Activated CD4-positive, alpha-beta memory T cell treated with anti-CD3 and anti-CD28 coated beads, Interleukin-2, amount 10 ng/mL, durations not matched to agents 7 days and 5 days (primary cell): ENCODE results near the gene NSL1. TPM values are rescaled to one million over a fixed set of nuclear protein-coding genes. Genes with fewer than 3 reads are reported as not detected.
A peak's percentile ranks its signal among the peaks of the same experiment; 100 is the strongest.
"Not testable (repeated sequence)": the region's sequence is repeated elsewhere in the genome, so short reads cannot be mapped to it uniquely, and the experiment has no call there.

Experiments used
- CTCF ChIA-PET: fragments of 350-600 bp; sonication (Branson Sonifier 250); formaldehyde crosslinking; loops from one replicate; lab custom pipeline; 2021; ENCODE audit warnings: antibody characterized with exemption, inconsistent platforms; lab: Charles Lee
- POLR2A ChIA-PET: fragments of 350-600 bp; sonication (Branson Sonifier 250); formaldehyde crosslinking; loops from one replicate; lab custom pipeline; 2021; ENCODE audit warnings: antibody characterized with exemption; lab: Charles Lee
- DNase-seq: peaks from one replicate; pipeline ENCODE4 v3.0.0-alpha.2; 2020
- H3K27ac Mint-ChIP-seq: one replicate; pipeline ENCODE4 v1.8.0; 2021; ENCODE audit warnings: mild to moderate bottlenecking, mixed read lengths
- H3K27me3 Mint-ChIP-seq: one replicate; pipeline ENCODE4 v1.8.0; 2021; ENCODE audit warnings: mixed read lengths
- H3K36me3 Mint-ChIP-seq: one replicate; pipeline ENCODE4 v1.8.0; 2021; ENCODE audit warnings: low read depth, mixed read lengths
- H3K4me1 Mint-ChIP-seq: one replicate; pipeline ENCODE4 v1.8.0; 2021; ENCODE audit warnings: mixed read lengths
- H3K4me3 Mint-ChIP-seq: one replicate; pipeline ENCODE4 v1.8.0; 2021; ENCODE audit warnings: mild to moderate bottlenecking, mixed read lengths
- H3K9me3 Mint-ChIP-seq: one replicate; pipeline ENCODE4 v1.8.0; 2021; ENCODE audit warnings: mixed read lengths
- total RNA-seq, 2 experiments: library from RNA; stranded (reverse); gene quantifications; one replicate each; pipeline ENCODE4 v1.2.3, GENCODE V29; 2021

The NSL1 gene
- total RNA-seq, 2 experiments from 2014 or later = 36.4 to 38.1 TPM

GRCh38 chr1:212738330-212738729, 53.2 kb downstream of the NSL1 start:
- H3K4me1 Mint-ChIP-seq = peaks cover 43% of the 10 kb centered on the region
- CTCF ChIA-PET = interaction anchor here (1.0 to 4.1 kb wide), 7 partner anchors 12 to 130 kb away, joined by 3 to 33 read pairs (median 6); partner anchors contain the start of gene ATF3
- POLR2A ChIA-PET = interaction anchor here (1.4 to 2.9 kb wide), 2 partner anchors 16 to 74 kb away, joined by 4 to 10 read pairs; no protein-coding TSS in a partner anchor
- peaks cover 13% of the 10 kb centered on the region for H3K9me3 Mint-ChIP-seq
- H3K27me3 Mint-ChIP-seq = no peaks in the 10 kb centered on the region
- peaks cover 40% of the 10 kb centered on the region for H3K36me3 Mint-ChIP-seq
- peak overlapping the region; percentile 19 for H3K4me3 Mint-ChIP-seq
- DNase-seq = no peak
- H3K27ac Mint-ChIP-seq = peak overlapping the region; percentile 88

DNA sequence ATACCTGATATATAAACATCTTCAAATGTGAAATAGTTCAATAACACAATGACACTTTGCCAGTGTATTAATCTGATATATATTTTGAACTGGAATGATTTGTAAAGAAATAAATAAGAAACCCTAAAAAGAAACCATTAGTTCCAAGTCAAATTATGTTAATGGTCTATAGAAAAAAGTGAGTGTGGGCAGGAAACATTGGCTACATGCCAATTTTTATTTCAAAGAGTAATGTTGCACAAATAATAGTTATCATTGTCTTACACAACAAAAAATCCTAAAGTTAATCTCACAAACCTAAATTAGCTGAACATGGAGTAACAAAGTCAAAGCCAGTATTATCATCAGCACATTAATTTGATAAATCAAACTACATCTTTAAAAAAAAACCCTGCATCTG, 54.0 kb downstream of the NSL1 start:
- no peak overlapping the region for H3K4me3 Mint-ChIP-seq
- peaks cover 13% of the 10 kb centered on the region for H3K9me3 Mint-ChIP-seq
- ChIA-PET POLR2A (interaction anchor here (1.4 to 2.9 kb wide), 3 partner anchors 10 to 73 kb away, joined by 3 to 10 read pairs (median 4); no protein-coding TSS in a partner anchor), CTCF (interaction anchor here (0.7 to 4.1 kb wide), 8 partner anchors 13 to 129 kb away, joined by 3 to 33 read pairs (median 5); partner anchors contain the start of gene ATF3)
- H3K27me3 Mint-ChIP-seq = no peaks in the 10 kb centered on the region
- peaks cover 43% of the 10 kb centered on the region for H3K4me1 Mint-ChIP-seq
- DNase-seq = no peak
- no peak overlapping the region for H3K27ac Mint-ChIP-seq
- H3K36me3 Mint-ChIP-seq = peaks cover 38% of the 10 kb centered on the region

GRCh38 chr1:212733109-212733508, 58.5 kb downstream of the NSL1 start:
- CTCF ChIA-PET = interaction anchor here (0.8 to 1.3 kb wide), 2 partner anchors 10 to 68 kb away, joined by 4 to 5 read pairs; no protein-coding TSS in a partner anchor
- DNase-seq = no peak
- H3K27ac Mint-ChIP-seq = no peak overlapping the region
- POLR2A ChIA-PET = no interaction called here
- no peak overlapping the region for H3K4me3 Mint-ChIP-seq
- no peaks in the 10 kb centered on the region for H3K27me3 Mint-ChIP-seq
- no peaks in the 10 kb centered on the region for H3K9me3 Mint-ChIP-seq
- H3K4me1 Mint-ChIP-seq = peaks cover 39% of the 10 kb centered on the region
- H3K36me3 Mint-ChIP-seq = peaks cover 20% of the 10 kb centered on the region

DNA sequence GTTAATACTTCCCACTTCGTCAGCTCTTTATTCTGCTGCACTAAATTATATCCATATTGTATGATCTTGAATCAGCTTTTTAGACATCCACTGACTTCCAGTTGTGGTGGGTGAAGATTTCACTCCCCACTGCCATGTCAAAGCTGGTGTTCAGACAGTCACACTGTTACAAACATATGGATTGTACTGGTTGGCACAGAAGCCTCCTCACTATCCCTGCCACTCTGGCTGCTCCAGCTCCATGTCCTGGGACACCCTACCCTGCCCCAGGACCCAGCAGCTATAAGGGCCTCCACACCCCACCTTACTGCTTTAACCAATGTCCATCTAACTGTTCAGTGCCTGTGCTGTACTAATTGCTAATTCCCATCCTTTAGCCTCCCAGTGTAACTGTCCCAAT, 59.9 kb downstream of the NSL1 start:
- H3K4me1 Mint-ChIP-seq = peaks cover 44% of the 10 kb centered on the region
- CTCF ChIA-PET = interaction anchor here (0.5 to 1.3 kb wide), 5 partner anchors 18 to 255 kb away, joined by 3 to 4 read pairs (median 4); no protein-coding TSS in a partner anchor
- peaks cover 15% of the 10 kb centered on the region for H3K36me3 Mint-ChIP-seq
- no peaks in the 10 kb centered on the region for H3K9me3 Mint-ChIP-seq
- no peak for DNase-seq
- H3K27ac Mint-ChIP-seq = no peak overlapping the region
- POLR2A ChIA-PET = interaction anchor here (0.7 to 1.4 kb wide), 3 partner anchors 8 to 12 kb away, joined by 3 to 5 read pairs (median 3); no protein-coding TSS in a partner anchor
- H3K4me3 Mint-ChIP-seq = no peak overlapping the region
- no peaks in the 10 kb centered on the region for H3K27me3 Mint-ChIP-seq

DNA sequence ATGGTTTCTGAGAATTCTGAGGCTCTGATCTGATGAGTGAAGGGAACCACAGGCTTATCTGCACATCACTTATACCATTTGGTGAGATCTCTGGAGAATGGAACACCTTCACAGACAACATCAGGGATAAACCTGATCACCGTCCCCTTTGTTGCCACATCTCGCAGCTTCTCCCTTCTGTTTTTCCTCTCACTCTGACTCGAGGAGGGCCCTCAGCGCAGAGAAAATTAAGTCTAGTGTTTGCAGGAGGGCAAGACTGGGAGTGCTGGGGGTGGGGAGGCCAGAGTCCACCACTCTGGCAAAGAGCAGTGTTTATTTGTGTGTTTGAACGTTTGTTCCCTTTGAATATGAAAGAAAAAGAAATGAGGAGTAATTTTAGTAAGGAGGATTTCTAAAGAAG, 63.0 kb downstream of the NSL1 start:
- DNase-seq = no peak
- Mint-ChIP-seq H3K9me3 (peaks cover 4% of the 10 kb centered on the region), H3K36me3 (peaks cover 30% of the 10 kb centered on the region), H3K27me3 (no peaks in the 10 kb centered on the region), H3K27ac (peak overlapping the region; percentile 69), H3K4me1 (peaks cover 58% of the 10 kb centered on the region), H3K4me3 (no peak overlapping the region)
- ChIA-PET CTCF (interaction anchor here (0.9 to 1.0 kb wide), 3 partner anchors 18 to 27 kb away, joined by 3 to 5 read pairs (median 4); no protein-coding TSS in a partner anchor), POLR2A (interaction anchor here (0.7 kb wide), 1 partner anchor 31 kb away, joined by 3 read pairs; no protein-coding TSS in a partner anchor)

GRCh38 chr1:212727386-212728181, 64.0 kb downstream of the NSL1 start:
- Mint-ChIP-seq H3K36me3 (peaks cover 35% of the 10 kb centered on the region), H3K4me1 (peaks cover 67% of the 10 kb centered on the region), H3K27ac (peak overlapping the region; percentile 27), H3K27me3 (no peaks in the 10 kb centered on the region), H3K4me3 (no peak overlapping the region), H3K9me3 (peaks cover 10% of the 10 kb centered on the region)
- POLR2A ChIA-PET = interaction anchor here (0.7 to 1.1 kb wide), 2 partner anchors 9 to 30 kb away, joined by 3 read pairs; no protein-coding TSS in a partner anchor
- CTCF ChIA-PET = interaction anchor here (0.9 to 1.2 kb wide), 3 partner anchors 17 to 22 kb away, joined by 3 to 6 read pairs (median 4); no protein-coding TSS in a partner anchor
- DNase-seq = peak; percentile 49

- H3K4me1 Mint-ChIP-seq = peaks cover 70% of the 10 kb centered on the region
- CTCF ChIA-PET, POLR2A ChIA-PET, H3K27me3 Mint-ChIP-seq, DNase-seq, H3K27ac Mint-ChIP-seq, H3K4me3 Mint-ChIP-seq: not testable (repeated sequence)
- H3K9me3 Mint-ChIP-seq = peaks cover 11% of the 10 kb centered on the region
- peaks cover 39% of the 10 kb centered on the region for H3K36me3 Mint-ChIP-seq
These were observed 66.9 kb downstream of the NSL1 start for GRCh38 chr1:212724679-212725078.

- CTCF ChIA-PET = interaction anchor here (0.7 to 3.8 kb wide), 10 partner anchors 16 to 272 kb away, joined by 3 to 27 read pairs (median 4); no protein-coding TSS in a partner anchor
- H3K4me3 Mint-ChIP-seq = peak overlapping the region; percentile 66
- no peaks in the 10 kb centered on the region for H3K27me3 Mint-ChIP-seq
- H3K36me3 Mint-ChIP-seq = peaks cover 38% of the 10 kb centered on the region
- peaks cover 11% of the 10 kb centered on the region for H3K9me3 Mint-ChIP-seq
- H3K4me1 Mint-ChIP-seq = peaks cover 61% of the 10 kb centered on the region
- peak overlapping the region; percentile 92 for H3K27ac Mint-ChIP-seq
- POLR2A ChIA-PET = interaction anchor here (0.8 to 2.6 kb wide), 12 partner anchors 9 to 114 kb away, joined by 3 to 10 read pairs (median 4); partner anchors contain the start of gene ATF3
- DNase-seq = no peak
These were observed 69.2 kb downstream of the NSL1 start for GRCh38 chr1:212722270-212722957.

GRCh38 chr1:212721388-212722247, 70.0 kb downstream of the NSL1 start:
- H3K9me3 Mint-ChIP-seq = peaks cover 11% of the 10 kb centered on the region
- H3K27me3 Mint-ChIP-seq = no peaks in the 10 kb centered on the region
- ChIA-PET CTCF (interaction anchor here (0.7 to 3.8 kb wide), 12 partner anchors 16 to 273 kb away, joined by 3 to 27 read pairs (median 5); no protein-coding TSS in a partner anchor), POLR2A (interaction anchor here (0.8 to 2.6 kb wide), 12 partner anchors 17 to 71 kb away, joined by 3 to 10 read pairs (median 5); partner anchors contain the start of genes NSL1 and TATDN3)
- H3K4me1 Mint-ChIP-seq = peaks cover 57% of the 10 kb centered on the region
- peak; percentile 67 for DNase-seq
- H3K36me3 Mint-ChIP-seq = peaks cover 37% of the 10 kb centered on the region
- peak overlapping the region; percentile 92 for H3K27ac Mint-ChIP-seq
- H3K4me3 Mint-ChIP-seq = peak overlapping the region; percentile 66

DNA sequence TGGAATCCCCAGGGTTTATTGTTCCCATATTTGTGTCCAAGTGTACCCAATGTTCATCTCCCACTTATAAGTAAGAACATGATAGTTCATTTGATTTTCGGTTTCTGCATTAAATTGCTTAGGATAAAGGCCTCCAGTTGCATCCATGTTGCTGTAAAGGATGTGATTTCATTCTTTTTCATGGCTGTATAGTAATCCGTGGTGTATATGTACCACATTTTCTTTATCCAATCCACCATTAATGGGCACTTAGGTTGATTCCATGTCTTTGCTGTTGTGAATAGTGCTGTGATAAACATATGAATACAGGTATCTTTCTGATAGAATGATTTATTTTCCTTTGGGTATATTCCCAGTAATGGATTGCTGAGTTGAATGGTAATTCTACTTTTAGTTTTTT, 71.9 kb downstream of the NSL1 start:
- H3K4me1 Mint-ChIP-seq = peaks cover 47% of the 10 kb centered on the region
- H3K36me3 Mint-ChIP-seq = peaks cover 23% of the 10 kb centered on the region
- ChIA-PET CTCF (no interaction called here), POLR2A (no interaction called here)
- H3K9me3 Mint-ChIP-seq = peaks cover 11% of the 10 kb centered on the region
- DNase-seq = no peak
- H3K4me3 Mint-ChIP-seq = no peak overlapping the region
- H3K27ac Mint-ChIP-seq = no peak overlapping the region
- H3K27me3 Mint-ChIP-seq = no peaks in the 10 kb centered on the region

DNA sequence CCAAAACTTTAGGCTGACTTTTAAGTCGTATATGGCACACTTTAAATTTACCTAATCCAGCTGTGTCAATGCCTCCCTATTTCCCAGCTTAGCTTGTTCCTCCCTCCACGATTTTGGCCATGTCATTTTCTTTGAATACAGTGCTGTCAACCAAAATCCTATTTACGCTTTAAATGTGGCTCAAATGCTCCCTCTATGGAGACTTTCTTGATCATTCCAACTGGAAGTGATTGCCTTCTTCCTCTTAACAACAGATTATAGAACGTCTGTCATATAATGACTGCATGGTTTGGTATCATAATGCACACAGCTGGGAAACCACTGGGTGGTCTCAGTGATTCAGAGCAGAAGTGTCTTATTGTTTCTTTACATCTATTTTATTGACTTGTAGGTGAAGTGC, 73.1 kb downstream of the NSL1 start:
- ChIA-PET POLR2A (interaction anchor here (1.0 kb wide), 1 partner anchor 14 kb away, joined by 3 read pairs; no protein-coding TSS in a partner anchor), CTCF (interaction anchor here (0.8 kb wide), 1 partner anchor 17 kb away, joined by 3 read pairs; no protein-coding TSS in a partner anchor)
- Mint-ChIP-seq H3K27me3 (no peaks in the 10 kb centered on the region), H3K4me1 (peaks cover 47% of the 10 kb centered on the region), H3K36me3 (peaks cover 14% of the 10 kb centered on the region), H3K9me3 (peaks cover 5% of the 10 kb centered on the region), H3K4me3 (no peak overlapping the region), H3K27ac (no peak overlapping the region)
- DNase-seq = no peak
